GM21381 (cell line): Measurements from ENCODE around the gene MRPL14.

Experiments
- ATAC-seq: cut with Tn5 transposase; IDR thresholded peaks from one replicate; pipeline ENCODE4 v1.9.1; 2021; ENCODE audit warnings: mild to moderate bottlenecking, moderate library complexity; ENCODE audit not compliant: unreplicated experiment

The MRPL14 gene

DNA sequence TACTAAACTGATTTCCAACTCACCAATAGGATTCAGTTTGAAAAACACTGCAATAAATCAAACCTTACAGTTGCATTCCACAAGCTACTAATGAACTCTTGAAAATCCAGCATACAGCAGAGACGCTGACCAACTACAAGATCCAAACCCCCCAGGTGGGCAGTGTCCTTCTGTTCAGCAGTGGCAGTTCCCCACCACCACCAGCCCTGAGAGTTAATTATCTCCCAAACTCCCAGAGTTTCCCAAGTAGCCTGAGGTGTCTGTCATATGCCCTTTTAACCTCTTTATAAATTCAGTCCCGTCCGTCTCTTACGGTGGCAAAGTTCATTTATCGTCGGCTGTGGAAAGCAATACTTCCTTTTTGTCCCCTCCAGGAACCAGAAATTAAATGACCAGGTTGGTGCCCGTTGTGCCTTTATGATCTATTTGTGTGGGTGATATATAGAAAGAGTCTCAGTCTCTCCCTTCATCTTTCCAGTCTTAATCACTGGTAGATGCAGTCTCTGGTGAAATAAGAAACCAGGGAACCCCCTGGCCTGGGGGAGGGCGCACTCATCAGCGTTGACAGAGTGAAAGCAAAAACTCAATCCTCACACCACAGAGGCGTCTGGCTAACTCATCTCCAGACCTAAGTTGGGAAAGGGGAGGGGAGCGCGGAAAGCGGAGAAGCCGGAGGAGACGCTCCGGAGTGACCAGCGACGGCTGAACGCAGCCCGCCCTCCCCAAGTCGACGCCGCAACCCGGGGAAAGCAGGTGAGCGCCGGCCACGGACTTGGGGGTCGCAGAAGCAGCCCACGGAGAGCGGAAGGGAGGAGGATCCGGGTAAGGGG lies 717 bp downstream of the MRPL14 start:
- peak; percentile 38 for ATAC-seq

DNA sequence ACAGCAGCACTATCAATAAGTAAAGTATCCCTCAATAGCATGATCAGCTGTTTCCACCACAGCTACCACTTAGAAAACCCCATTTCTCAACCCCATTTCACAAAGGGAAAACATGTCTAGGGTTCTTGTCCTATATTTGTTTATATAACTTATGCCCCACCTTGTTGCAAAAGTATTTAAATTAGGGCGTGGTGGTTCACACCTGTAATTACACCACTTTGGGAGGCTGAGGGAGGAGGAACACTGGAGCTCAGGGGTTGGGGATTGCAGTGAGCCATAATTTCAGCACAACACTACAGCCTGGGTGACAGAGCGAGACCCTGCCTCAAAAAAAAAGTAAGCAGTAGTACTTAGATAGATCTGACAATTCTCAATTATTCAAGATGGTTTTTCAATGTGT lies 3.7 kb downstream of the MRPL14 start:
- ATAC-seq = no peak

GRCh38 chr6:44122801-44123200 lies 4.5 kb downstream of the MRPL14 start:
- ATAC-seq = no peak

DNA sequence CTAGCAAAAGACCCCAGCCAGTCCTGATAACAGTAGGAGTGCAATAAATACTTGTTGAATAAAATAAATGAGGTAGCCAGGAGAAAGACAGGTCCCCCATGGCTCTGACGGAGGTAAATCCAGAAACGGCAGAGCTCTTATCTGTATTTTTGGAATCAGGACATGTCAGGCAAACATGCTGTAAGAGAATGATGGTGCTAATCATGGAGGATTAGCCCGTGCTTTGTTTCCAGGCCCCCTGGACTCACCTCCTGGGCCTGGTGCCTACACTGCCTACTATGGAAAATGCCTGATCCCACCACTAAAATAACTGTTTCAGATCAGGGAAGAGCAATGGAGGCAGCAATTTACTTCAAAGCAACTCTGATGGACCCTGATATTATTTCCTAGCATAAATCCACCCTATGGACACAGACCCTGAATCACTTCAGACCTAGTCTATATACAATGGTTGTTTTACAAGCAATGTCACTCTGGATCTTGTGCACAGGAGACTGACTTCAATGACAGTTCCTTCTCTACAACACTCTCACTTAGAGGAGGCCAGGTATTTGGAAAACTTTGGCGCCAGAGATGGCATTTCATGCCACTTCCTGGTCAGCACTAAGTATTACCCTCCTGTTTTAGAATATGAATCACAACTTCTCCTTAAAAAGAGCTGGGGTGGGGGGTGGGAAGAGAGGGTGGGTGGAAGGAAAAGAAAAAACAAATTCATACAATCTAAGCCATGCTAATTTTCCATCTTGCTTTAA lies 6.4 kb downstream of the MRPL14 start:
- ATAC-seq = no peak

DNA sequence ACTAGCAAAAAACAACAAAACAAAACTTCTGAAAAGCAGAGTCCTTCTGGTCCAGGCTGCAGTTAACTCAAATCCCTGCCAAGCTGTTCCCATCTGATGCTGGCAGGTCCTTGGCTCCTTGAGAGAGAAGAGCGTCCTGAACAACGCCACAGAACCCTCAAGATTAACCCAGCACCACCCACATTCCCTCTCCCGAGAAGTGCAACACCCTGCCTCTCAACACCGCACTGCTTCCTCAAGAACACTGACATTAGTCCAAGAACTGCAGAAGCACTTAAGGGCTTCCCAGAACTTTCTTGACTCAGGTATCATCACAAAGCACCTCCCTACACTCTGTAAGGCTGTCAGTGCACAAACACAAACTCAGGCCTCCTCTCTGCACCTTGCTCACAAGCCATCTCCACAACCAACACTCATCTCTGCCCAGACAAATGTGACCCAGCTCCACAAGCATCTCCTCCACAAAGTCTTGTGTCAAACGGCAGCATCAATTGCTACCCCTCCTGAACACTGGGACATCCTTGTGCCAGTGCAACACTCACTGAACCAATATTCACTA lies 7.5 kb downstream of the MRPL14 start:
- ATAC-seq = no peak

- no peak for ATAC-seq
These were observed 9.7 kb downstream of the MRPL14 start for GRCh38 chr6:44117397-44118128.

- no peak for ATAC-seq
These were observed 10.4 kb downstream of the MRPL14 start for GRCh38 chr6:44116641-44117382.

- ATAC-seq = no peak
These were observed 11.4 kb downstream of the MRPL14 start for GRCh38 chr6:44115866-44116265.

GRCh38 chr6:44113414-44113813 lies 13.8 kb downstream of the MRPL14 start:
- ATAC-seq = no peak

DNA sequence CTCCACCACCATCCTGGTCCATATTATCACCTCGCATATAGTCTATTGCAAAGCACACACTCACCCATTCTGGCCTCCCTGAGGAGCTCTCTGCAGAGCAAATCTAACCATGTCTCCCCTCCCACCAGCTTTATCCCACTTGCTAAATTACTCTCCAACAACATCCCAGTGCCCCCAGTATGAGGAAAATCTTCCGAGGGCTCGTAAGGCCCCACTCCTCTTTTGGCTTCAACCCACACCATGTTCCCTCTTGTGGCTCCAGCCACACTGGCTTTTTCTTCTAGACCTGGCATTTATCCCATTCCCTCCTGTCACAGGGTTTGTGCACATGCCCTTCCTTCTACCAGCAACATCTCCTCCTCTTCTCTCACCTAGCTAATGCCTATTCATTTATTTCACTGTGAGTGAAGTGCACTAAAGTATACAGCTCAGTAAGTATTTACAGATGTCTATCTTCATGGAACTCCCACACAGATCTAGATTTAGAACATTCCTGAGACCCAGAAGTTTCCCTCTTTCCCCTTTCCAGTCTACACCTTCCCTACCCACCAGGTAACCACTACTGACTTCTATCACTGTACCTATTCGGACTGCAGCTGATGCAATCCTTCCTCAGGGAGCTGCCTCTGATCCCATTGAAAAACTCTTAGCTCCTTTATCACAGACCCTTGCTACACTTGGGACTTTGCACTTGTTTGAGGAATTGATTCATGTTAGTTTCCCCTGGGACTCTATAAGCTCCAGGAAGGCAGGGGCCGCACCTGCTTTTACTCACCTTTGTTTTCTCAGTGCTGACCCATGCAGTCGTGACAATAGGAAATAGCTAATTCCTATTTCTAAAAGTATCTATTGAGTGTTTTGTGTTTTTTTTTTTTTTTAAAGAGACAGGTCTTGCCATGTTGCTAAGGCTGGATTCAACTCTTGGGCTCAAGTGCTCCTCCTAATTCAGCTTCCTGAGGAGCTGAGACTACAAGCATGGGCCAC lies 15.5 kb downstream of the MRPL14 start:
- no peak for ATAC-seq

DNA sequence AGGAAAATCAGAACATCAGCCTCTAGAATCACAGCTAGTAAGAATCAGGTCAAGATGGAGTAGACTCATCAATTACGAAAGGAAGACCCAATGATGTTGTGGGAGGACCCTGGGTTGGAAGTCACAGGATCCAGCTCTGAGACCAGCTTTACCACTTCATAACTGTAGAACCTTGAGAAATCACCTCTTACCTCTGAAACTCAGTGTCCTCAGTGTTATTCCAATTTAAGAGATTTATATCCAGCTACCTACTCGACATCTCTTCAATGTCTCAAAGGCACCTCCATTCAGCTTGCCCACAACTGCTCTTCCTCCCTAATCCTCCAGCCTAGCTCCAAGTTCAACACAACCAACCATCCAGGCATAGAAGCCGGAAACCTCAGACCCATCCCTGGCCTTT lies 16.3 kb downstream of the MRPL14 start:
- no peak for ATAC-seq

- ATAC-seq = no peak
These were observed 17.1 kb downstream of the MRPL14 start for GRCh38 chr6:44110005-44110676.

DNA sequence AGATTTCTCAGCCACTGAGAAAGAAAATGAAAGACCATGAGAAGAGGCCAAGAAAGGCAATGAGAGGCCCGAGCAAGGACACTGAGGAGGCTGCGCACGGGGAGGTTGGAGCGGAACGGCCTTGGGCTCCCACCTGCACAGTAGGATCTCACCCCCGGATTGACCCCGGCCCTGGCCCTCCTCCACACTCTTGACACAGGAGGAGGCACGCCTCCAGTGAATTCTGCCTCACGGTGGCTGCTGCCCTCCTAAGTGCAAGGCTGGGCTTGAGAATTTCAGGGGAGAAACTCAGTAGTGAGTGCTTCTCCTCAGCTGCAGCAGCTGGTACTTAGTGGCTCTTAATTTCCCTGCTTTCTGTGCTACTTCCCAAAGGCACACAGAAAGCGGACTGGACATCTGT lies 18.0 kb downstream of the MRPL14 start:
- ATAC-seq = no peak

GRCh38 chr6:44108471-44108870 lies 18.8 kb downstream of the MRPL14 start:
- ATAC-seq = no peak

- no peak for ATAC-seq
These were observed 20.2 kb downstream of the MRPL14 start for GRCh38 chr6:44107017-44107416.

DNA sequence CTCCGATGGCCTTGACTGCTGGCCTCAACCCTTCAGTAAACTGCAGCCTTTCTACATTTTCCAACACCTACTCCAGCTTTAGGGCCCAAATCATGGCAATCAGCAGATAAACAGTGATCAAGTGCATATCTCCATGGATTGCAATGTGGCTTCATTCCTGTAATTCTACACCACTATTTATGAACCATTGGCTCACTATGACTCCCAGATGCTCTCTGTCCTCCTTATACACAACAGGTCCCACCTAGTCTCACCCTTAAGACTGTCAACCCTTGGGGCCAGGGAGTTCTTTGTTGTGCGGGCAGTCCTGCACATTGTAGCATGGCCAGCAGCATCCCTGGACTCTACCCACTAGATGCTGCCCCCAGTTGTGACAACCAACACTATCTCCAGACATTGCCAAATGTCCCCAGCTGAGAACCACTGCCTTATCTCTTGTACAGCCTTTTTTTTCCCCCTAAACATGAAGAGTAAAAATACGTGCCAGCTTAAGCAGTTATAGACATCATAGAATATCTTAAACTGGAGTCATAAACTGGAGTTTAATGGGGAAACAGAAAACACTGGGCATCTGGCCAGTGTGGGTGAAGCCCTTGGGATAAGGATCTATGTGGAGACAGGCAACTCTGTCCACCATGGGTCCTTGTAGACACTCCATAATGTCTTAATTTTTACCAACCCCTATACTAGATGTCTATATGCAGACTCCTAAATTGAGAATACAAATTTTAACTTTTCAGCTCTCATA lies 21.1 kb downstream of the MRPL14 start:
- ATAC-seq = no peak

GRCh38 chr6:44105146-44105545 lies 22.1 kb downstream of the MRPL14 start:
- no peak for ATAC-seq

- no peak for ATAC-seq
These were observed 22.7 kb downstream of the MRPL14 start for GRCh38 chr6:44104481-44105021.
